ENCODE data around the gene TLR9.

DNA sequence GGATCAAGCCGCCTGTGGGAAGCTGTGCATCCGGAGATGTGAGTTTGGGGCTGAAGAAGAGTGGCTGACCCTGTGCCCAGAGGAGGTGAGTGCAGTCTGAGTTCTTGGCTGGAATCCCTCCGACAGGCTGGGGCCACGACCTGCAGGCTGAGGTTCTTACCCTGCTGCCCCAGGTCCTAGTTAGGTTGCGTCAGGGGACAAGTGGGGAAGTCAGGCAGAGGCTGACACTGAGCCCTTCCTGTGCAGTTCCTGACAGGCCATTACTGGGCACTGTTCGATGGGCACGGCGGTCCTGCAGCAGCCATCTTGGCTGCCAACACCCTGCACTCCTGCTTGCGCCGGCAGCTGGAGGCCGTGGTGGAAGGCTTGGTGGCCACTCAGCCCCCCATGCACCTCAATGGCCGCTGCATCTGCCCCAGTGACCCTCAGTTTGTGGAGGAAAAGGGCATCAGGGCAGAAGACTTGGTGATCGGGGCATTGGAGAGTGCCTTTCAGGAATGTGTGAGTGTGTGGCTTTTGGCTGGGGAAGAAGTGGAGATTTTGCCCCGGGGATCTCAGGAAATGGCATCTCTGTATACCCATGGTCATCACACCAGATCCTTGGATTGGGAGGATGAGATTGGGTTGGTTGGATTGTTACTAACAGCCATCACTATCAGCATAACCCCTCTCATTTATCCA, 21.4 kb upstream of the TLR9 start:
- TF ChIP-seq ZNF274 (IDR thresholded peaks at IDR 0.05; ENCODE audit: low read depth, low read length), result no peak
- TF ChIP-seq YY1 (IDR thresholded peaks at IDR 0.05; ENCODE audit: insufficient read depth, insufficient read length), result no peak

All from NT2/D1 (cell line).